Left lung (tissue), 10 donors: ENCODE measurements around the gene SSNA1. TPM values are rescaled to one million over a fixed set of nuclear protein-coding genes. Genes with fewer than 3 reads are reported as not detected.

Experiments used
- ATAC-seq: fragments of 200-7000 bp; cut with Tn5 transposase; one replicate; pipeline ENCODE4 v1.9.1; 2020; ENCODE audit warnings: moderate library complexity
- DNase-seq, 4 donors: peaks; one replicate each; pipeline ENCODE4 v3.0.0-alpha.2; 2013 to 2020
- H3K27ac ChIP-seq, 2 donors: fragments of 200-600 bp; sonication (generic) in 1 of 2; one replicate each; pipeline versions ENCODE4 v1.5.0 to v1.8.0; 2020 to 2021
- H3K27me3 ChIP-seq, 2 donors: fragments of 200-600 bp; sonication (generic) in 1 of 2; one replicate each; pipeline versions ENCODE4 v1.5.0 to v1.8.0; 2020 to 2021
- H3K36me3 ChIP-seq, 2 donors: fragments of 200-600 bp; sonication (generic) in 1 of 2; one replicate each; pipeline versions ENCODE4 v1.5.0 to v1.8.0; 2020 to 2021
- H3K4me1 ChIP-seq, 2 donors: fragments of 200-600 bp; one replicate each; pipeline ENCODE4 v1.8.0; 2021
- H3K4me3 ChIP-seq, 2 donors: fragments of 200-600 bp; sonication (generic) in 1 of 2; one replicate each; pipeline versions ENCODE4 v1.5.0 to v1.8.0; 2020 to 2021; ENCODE audit warnings: mild to moderate bottlenecking in 1 of 2
- H3K9me3 ChIP-seq, 2 donors: fragments of 200-600 bp; sonication (generic) in 1 of 2; one replicate each; pipeline versions ENCODE4 v1.5.0 to v1.8.0; 2020 to 2021
- intact Hi-C, 2 donors: fragments of 100-400 bp; cut with DNase I; formaldehyde crosslinking; loops; one replicate each; pipeline versions ENCODE4 v1.11.2 to v1.14.2; 2022
- polyA plus RNA-seq, 6 donors: library from polyadenylated mRNA; unstranded; fragments of 120-200 nt; gene quantifications; one replicate each; pipeline ENCODE4 v1.2.1, GENCODE V29; 2013; ENCODE audit not compliant: insufficient read length in 6 of 6
- total RNA-seq, 2 donors: library from RNA; stranded (reverse); fragmentation: NEBNext Ultra II Directional; extraction: Animal tissue kit (Norgen Biotek cat#: 25700); gene quantifications; one replicate each; pipeline ENCODE4 v1.2.1, GENCODE V29; 2021
- TF ChIP-seq, protein P1 (sequence below), 2 donors: fragments of 200-600 bp; sonication (generic) in 1 of 2; IDR thresholded peaks; one replicate each; pipeline versions ENCODE4 v1.5.0 to v1.8.0; 2021; ENCODE audit warnings: antibody characterized with exemption in 2 of 2
- donor health status: DM: no; HTN: yes; CAD: no.
- donor health status: DM: no; HTN: no; CAD: no.

SSNA1 gene
- total and polyA plus RNA-seq, 8 donors, result 38.7 to 68.0 (median 53.3) TPM

- DNase-seq, result no peak
Measured at GRCh38 chr9:137220317-137221094, 32.0 kb downstream of the SSNA1 start.

DNA sequence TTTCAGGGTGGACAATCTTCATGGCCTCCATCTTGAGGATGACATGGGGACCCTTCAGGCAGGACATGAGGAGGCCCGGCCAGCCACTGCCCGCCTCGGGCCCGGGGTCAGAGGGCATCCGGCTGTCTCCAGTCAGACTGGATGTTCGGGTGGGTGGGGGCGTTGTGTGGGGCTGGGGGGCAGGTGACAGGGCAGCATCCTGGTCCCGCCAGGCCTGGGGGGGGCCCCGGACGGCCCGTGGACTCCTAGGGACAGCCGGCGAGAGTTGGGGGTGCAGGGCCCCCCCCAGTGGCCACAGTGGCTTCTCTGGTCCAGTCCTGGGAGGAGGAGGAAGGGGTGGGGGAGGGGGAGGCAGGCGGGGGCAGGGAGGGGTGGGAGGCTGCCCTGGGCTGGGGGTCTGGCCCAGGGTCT lies 32.6 kb downstream of the SSNA1 start:
- TF ChIP-seq, protein P1, sequence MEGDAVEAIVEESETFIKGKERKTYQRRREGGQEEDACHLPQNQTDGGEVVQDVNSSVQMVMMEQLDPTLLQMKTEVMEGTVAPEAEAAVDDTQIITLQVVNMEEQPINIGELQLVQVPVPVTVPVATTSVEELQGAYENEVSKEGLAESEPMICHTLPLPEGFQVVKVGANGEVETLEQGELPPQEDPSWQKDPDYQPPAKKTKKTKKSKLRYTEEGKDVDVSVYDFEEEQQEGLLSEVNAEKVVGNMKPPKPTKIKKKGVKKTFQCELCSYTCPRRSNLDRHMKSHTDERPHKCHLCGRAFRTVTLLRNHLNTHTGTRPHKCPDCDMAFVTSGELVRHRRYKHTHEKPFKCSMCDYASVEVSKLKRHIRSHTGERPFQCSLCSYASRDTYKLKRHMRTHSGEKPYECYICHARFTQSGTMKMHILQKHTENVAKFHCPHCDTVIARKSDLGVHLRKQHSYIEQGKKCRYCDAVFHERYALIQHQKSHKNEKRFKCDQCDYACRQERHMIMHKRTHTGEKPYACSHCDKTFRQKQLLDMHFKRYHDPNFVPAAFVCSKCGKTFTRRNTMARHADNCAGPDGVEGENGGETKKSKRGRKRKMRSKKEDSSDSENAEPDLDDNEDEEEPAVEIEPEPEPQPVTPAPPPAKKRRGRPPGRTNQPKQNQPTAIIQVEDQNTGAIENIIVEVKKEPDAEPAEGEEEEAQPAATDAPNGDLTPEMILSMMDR (IDR thresholded peaks at IDR 0.05), result no peak
- ATAC-seq (no peak), DNase-seq (no peak)
- Histone ChIP-seq H3K36me3 (peaks cover 0 to 8% of the 10 kb centered on the region in 2 donors), H3K27me3 (peaks cover 0 to 18% of the 10 kb centered on the region in 2 donors), H3K27ac (no peak overlapping the region), H3K9me3 (no peaks in the 10 kb centered on the region), H3K4me3 (peak overlapping the region in 1 of 2 donors; percentile 31), H3K4me1 (peaks cover 16 to 60% of the 10 kb centered on the region in 2 donors)
- intact Hi-C loops, result no loop called here

More at GRCh38 chr9:137220317-137221094, 32.0 kb downstream of the SSNA1 start:
- H3K9me3 ChIP-seq, result no peaks in the 10 kb centered on the region
- H3K4me1 ChIP-seq, result peaks cover 16 to 58% of the 10 kb centered on the region in 2 donors
- peaks cover 0 to 14% of the 10 kb centered on the region in 2 donors for H3K36me3 ChIP-seq
- TF ChIP-seq, protein P1 (IDR thresholded peaks at IDR 0.05), result no peak
- no peak overlapping the region for H3K4me3 ChIP-seq
- H3K27me3 ChIP-seq, result peaks cover 0 to 18% of the 10 kb centered on the region in 2 donors
- no peak for ATAC-seq
- H3K27ac ChIP-seq, result no peak overlapping the region
- intact Hi-C loops, result no loop called here

DNA sequence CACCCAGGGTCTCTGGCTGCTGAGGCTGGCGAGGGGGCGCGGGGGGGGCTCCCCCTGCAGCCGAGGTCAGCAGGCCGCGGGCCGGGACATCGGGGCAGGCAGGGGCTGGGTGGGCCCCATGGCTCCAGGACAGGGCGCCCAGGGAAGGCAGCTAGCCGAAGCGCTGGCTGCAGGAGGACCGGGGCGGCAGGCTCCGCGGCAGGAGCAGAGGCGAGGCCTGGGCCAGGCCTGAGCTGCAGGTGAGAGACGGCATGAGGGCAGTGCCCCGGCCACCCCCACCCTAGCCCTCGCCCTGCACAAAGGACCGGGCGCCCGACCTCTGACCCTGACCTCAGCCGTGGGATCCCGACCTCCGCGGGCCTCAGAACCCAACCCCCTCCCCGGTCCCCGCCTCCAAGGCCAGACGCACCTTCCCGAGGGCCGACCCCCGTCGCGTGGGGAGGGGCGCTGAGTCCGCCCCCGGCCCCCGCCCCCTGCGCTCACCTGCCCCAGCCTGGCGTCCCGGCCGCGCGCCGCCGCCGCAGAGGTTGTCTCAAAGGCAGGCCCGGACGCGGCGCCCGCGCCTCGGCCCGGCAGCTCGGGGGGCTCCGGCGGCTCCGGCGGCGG lies 33.1 kb downstream of the SSNA1 start:
- Histone ChIP-seq H3K4me1 (peaks cover 16 to 64% of the 10 kb centered on the region in 2 donors), H3K27ac (no peak overlapping the region), H3K9me3 (no peaks in the 10 kb centered on the region), H3K36me3 (peaks cover 0 to 3% of the 10 kb centered on the region in 2 donors), H3K27me3 (peaks cover 0 to 20% of the 10 kb centered on the region in 2 donors), H3K4me3 (peak overlapping the region; percentile 11 to 31)
- TF ChIP-seq, protein P1 (IDR thresholded peaks at IDR 0.05), result no peak
- intact Hi-C loops, result no loop called here
- no peak for DNase-seq
- no peak for ATAC-seq

DNA sequence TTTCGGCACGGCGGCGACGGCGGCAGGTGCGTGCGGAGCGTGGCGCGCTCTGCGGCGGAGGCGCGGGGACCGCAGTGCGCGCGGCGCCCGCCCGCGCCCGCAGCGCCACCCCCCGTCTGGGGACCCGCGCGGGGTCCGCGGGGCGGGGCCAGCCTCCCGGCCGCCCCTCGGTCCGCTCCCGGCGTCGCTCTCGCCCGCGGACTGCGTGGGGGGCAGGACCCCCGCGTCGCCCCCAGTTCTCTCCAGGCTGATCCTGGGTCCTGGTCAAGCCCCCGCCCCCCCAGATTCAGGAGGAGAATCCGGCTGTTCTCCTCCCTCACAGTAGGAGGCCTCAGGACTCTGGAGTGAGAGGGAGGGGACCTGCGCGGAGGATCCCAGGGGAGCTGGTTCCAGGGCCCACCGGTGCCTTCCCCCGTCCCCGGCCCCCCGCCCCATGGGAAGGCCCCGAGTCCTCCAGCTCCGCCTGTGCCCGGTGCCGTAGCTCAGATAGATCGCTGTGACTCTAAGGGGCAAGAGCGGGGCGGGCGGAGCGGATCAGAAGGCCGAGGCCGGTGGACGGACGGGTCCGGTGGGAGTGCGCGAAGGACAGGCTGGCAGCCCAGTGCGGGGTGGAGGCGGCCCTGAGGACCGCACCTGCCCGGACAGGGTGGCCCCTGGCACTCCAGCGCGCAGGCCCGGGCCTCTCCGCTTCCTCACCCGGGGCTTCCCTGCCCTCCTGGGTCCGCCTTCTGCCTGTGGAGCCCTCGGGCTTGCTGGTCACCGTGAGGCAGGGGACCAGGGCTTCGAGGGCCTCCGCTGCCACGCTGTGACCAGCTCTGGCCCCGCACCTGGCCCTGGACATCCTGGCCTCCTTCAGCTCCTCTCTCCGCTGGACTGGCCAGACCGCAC lies 34.0 kb downstream of the SSNA1 start, which contains the start of gene RNF208:
Gene RNF208, minus strand, starts transcription at position 51 of the 888 bp plus-strand sequence. CDS start 1,028 bp downstream, outside the sequence.
- intact Hi-C loops, result no loop called here
- no peaks in the 10 kb centered on the region for H3K36me3 ChIP-seq
- DNase-seq (no peak), ATAC-seq (peak; percentile 2)
- peak within 1 kb of the TSS; percentile 47 to 70 for H3K4me3 ChIP-seq
- H3K27ac ChIP-seq, result peak within 1 kb of the TSS; percentile 86 to 90
- H3K4me1 ChIP-seq, result peaks cover 17 to 63% of the 10 kb centered on the region in 2 donors
- TF ChIP-seq, protein P1 (IDR thresholded peaks at IDR 0.05), result no peak
- no peaks in the 10 kb centered on the region for H3K9me3 ChIP-seq
- peaks cover 0 to 29% of the 10 kb centered on the region in 2 donors for H3K27me3 ChIP-seq
